ENCODE measurements around the gene GNG13.

GNG13 gene

GRCh38 chr16:818592-818991 lies 18.1 kb upstream of the GNG13 start:
- no peak overlapping the region for H3K4me3 ChIP-seq (ENCODE audit: low read depth, low read length)
- TF ChIP-seq CTCF (IDR thresholded peaks at IDR 0.05; ENCODE audit: control insufficient read depth, extremely low read depth, insufficient read depth), result no peak
- DNase-seq (ENCODE audit: low read depth), result no peak

GRCh38 chr16:818132-818531 lies 17.6 kb upstream of the GNG13 start:
- DNase-seq (ENCODE audit: low read depth), result no peak
- no peak overlapping the region for H3K4me3 ChIP-seq (ENCODE audit: low read depth, low read length)
- TF ChIP-seq CTCF (IDR thresholded peaks at IDR 0.05; ENCODE audit: control insufficient read depth, extremely low read depth, insufficient read depth), result no peak

GRCh38 chr16:817001-817906 lies 16.7 kb upstream of the GNG13 start:
- TF ChIP-seq CTCF (IDR thresholded peaks at IDR 0.05; ENCODE audit: control insufficient read depth, extremely low read depth, insufficient read depth), result no peak
- no peak for DNase-seq (ENCODE audit: low read depth)
- no peak overlapping the region for H3K4me3 ChIP-seq (ENCODE audit: low read depth, low read length)

GRCh38 chr16:815861-816260 lies 15.3 kb upstream of the GNG13 start:
- DNase-seq (ENCODE audit: low read depth), result no peak
- no peak for TF ChIP-seq CTCF (IDR thresholded peaks at IDR 0.05; ENCODE audit: control insufficient read depth, extremely low read depth, insufficient read depth)
- H3K4me3 ChIP-seq (ENCODE audit: low read depth, low read length), result no peak overlapping the region

GRCh38 chr16:814974-815373 lies 14.4 kb upstream of the GNG13 start:
- no peak for DNase-seq (ENCODE audit: low read depth)

GRCh38 chr16:813916-814412 lies 13.4 kb upstream of the GNG13 start:
- no peak for TF ChIP-seq CTCF (IDR thresholded peaks at IDR 0.05; ENCODE audit: control insufficient read depth, extremely low read depth, insufficient read depth)
- no peak overlapping the region for H3K4me3 ChIP-seq (ENCODE audit: low read depth, low read length)
- no peak for DNase-seq (ENCODE audit: low read depth)

More at GRCh38 chr16:814974-815373, 14.4 kb upstream of the GNG13 start:
- no peak overlapping the region for H3K4me3 ChIP-seq (ENCODE audit: low read depth, low read length)
- TF ChIP-seq CTCF (IDR thresholded peaks at IDR 0.05; ENCODE audit: control insufficient read depth, extremely low read depth, insufficient read depth), result no peak
